ENCODE results near the gene CACNA1C.

DNA sequence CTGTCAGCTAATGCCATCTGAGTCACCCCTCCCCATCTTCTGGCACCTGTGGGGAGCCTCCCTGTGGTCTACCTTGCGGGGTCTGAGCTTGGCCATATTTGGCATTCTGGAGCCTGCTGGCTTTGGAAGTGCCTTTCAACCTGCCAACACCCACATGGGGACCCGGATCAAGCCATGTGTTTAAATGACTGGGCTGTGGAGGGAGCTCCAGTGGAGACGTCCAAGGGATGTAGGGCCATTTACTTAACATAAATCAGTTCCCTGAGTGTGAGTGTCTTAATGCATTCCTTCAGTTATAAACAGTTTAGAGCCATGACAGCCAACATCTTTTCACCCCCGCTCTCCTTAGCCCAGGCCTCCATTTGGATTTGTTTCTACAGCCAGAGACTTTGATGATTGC is 22.0 kb downstream of the CACNA1C start:
- TF ChIP-seq, protein P1, sequence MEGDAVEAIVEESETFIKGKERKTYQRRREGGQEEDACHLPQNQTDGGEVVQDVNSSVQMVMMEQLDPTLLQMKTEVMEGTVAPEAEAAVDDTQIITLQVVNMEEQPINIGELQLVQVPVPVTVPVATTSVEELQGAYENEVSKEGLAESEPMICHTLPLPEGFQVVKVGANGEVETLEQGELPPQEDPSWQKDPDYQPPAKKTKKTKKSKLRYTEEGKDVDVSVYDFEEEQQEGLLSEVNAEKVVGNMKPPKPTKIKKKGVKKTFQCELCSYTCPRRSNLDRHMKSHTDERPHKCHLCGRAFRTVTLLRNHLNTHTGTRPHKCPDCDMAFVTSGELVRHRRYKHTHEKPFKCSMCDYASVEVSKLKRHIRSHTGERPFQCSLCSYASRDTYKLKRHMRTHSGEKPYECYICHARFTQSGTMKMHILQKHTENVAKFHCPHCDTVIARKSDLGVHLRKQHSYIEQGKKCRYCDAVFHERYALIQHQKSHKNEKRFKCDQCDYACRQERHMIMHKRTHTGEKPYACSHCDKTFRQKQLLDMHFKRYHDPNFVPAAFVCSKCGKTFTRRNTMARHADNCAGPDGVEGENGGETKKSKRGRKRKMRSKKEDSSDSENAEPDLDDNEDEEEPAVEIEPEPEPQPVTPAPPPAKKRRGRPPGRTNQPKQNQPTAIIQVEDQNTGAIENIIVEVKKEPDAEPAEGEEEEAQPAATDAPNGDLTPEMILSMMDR (IDR thresholded peaks at IDR 0.05), result no peak
- TF ChIP-seq POLR2A (IDR thresholded peaks at IDR 0.05), result no peak

Data from esophagus squamous epithelium (tissue), 4 donors.